C4-2B (cell line): ENCODE measurements around the gene KRI1.
"Not testable (repeated sequence)": the region's sequence is repeated elsewhere in the genome, so short reads cannot be mapped to it uniquely, and the experiment has no call there.

ENCODE experiments used
- H3K27ac ChIP-seq: fragments of 450-650 bp; 2 replicates; pipeline ENCODE4 v1.5.1; 2017
- ZFX ChIP-seq: fragments of 450-650 bp; IDR thresholded peaks from 2 replicates; pipeline ENCODE4 v1.6.1; 2017
- TF ChIP-seq, protein P1 (sequence below): fragments of 450-650 bp; conservative IDR thresholded peaks from 2 replicates; pipeline ENCODE4 v1.5.1; 2017; ENCODE audit warnings: mild to moderate bottlenecking

KRI1 gene

DNA sequence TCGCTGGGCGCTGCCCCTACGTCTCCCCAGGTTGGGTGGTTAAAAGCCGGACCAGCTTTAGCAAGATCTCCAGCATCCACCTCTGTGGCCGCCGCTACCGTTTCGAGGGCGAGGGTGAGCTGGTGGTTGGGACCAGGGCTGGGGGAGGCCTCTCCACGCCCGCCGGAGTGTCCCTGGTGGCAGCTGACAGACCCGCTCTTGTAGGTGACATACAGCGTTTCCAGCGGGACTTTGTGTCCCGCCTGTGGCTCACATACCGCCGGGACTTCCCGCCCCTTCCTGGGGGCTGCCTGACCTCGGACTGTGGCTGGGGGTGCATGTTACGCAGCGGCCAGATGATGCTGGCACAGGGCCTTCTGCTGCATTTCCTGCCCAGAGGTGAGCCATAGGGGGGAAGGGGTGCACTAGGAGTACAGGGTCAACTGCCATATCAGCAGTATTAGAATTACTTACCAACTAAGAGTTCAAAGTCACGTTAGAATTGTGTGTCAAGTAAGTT lies 21.0 kb downstream of the KRI1 start:
- H3K27ac ChIP-seq, result peak overlapping the region; percentile 94
- TF ChIP-seq ZFX, result no peak
- TF ChIP-seq, protein P1, sequence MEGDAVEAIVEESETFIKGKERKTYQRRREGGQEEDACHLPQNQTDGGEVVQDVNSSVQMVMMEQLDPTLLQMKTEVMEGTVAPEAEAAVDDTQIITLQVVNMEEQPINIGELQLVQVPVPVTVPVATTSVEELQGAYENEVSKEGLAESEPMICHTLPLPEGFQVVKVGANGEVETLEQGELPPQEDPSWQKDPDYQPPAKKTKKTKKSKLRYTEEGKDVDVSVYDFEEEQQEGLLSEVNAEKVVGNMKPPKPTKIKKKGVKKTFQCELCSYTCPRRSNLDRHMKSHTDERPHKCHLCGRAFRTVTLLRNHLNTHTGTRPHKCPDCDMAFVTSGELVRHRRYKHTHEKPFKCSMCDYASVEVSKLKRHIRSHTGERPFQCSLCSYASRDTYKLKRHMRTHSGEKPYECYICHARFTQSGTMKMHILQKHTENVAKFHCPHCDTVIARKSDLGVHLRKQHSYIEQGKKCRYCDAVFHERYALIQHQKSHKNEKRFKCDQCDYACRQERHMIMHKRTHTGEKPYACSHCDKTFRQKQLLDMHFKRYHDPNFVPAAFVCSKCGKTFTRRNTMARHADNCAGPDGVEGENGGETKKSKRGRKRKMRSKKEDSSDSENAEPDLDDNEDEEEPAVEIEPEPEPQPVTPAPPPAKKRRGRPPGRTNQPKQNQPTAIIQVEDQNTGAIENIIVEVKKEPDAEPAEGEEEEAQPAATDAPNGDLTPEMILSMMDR, result no peak

DNA sequence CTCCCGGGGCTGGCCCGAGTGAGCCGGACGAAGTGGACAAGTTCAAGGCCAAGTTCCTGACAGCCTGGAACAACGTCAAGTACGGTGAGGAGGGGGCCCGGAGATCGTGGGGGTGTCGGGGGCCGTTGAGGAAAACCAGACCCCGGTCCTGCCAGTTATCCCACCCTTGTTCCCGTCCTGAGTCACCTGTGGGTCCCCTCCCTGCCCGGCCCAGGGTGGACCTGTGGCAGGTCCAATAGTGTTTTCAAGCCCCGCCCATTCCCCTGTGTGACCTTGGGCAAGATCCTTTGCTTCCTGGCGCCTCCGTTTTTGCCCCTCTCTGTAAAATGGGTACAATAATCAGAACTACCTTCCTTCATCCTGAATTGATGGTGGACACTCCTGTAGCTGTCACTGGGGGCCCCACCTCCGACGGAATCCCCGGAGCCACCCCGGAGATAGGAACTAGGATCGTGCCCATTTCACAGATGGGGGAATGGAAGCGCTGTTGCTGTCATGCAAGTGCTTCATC lies 21.5 kb downstream of the KRI1 start:
- H3K27ac ChIP-seq, result peak overlapping the region; percentile 94
- TF ChIP-seq, protein P1, result no peak
- peak; percentile 47; the same call in 1 of the 2 replicates for TF ChIP-seq ZFX

DNA sequence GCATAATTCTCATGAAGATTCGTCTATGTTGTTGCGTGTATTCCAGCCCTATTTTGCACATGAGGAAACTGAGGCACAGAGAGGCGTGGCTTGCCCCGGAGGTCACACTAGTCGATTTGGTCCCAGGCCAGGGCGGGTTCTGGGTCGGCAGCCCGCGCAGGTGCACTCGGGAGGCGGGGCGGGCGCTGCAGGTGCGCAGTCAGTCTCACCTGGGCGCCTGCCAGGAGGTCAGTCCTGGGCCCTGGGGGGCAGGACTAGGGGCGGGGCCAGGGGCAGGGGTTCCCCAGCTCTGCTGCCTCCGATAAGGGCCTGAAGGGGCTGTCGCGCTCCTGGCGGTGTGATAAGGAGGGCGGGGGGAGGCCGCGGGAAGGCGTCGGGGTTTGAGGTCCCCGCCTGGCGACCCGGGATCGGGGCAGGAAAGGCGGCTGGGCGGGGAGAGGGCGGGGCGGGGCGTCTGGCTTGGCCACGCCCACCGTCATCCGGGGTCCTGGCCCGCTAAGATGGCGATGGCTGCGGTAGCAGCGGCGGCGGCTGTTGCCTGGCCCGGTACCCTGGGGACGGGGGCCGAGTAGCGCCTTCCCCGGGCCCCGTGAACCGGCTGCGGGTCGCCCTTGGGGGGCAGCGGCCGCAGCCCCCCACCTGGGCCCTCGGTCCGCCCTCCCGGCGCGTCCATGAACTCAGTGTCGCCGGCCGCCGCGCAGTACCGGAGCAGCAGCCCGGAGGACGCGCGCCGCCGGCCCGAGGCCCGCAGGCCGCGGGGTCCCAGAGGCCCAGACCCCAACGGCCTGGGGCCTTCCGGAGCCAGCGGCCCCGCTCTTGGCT lies 22.2 kb downstream of the KRI1 start, which contains the start of gene ATG4D:
Gene ATG4D (plus strand): TSS at position 485 of the 822 bp plus-strand sequence. CDS start 187 bp downstream, at position 672.
- TF ChIP-seq, protein P1, result no peak
- peak; percentile 90; the same call in 1 of the 2 replicates for TF ChIP-seq ZFX

DNA sequence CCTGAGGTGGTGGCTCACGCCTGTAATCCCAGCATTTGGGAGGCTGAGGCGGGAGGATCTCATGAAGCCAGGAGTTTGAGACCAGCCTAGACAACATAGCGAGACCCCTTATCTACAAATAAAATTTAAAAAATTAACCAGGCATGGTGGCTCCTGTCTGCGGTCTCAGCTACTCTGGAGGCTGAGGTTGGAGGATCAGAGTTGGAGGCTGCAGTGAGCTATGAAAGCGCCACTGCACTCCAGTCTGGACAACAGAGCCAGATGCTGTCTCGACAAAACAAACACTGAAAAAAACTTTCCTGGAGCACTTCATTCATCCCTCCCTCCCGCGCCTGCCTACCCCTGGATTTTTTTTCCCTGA lies 22.8 kb downstream of the KRI1 start:
- H3K27ac ChIP-seq, result peak overlapping the region; percentile 94
- TF ChIP-seq ZFX, result no peak
- TF ChIP-seq, protein P1, result no peak

More for the DNA sequence above, 22.2 kb downstream of the KRI1 start, which contains the start of gene ATG4D:
- H3K27ac ChIP-seq, result peak within 1 kb of the TSS; percentile 94

DNA sequence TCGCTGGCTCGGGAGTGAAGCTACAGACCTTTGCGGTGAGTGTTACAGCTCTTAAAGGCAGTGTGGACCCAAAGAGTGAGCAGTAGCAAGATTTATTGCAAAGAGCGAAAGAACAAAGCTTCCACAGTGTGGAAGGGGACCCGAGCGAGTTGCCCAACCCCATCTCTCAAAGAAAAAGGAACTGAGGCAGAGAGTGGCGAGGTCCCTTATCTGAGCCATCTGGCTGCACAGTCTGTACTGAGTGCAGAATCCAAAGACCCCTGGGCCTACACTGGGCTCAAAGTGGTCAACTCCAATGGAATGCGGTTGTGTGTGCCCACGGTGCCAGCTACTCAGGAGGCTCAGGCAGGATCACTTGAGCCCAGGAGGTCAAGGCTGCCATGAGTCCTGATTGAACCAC lies 26.8 kb downstream of the KRI1 start:
- H3K27ac ChIP-seq, result not testable (repeated sequence)

DNA sequence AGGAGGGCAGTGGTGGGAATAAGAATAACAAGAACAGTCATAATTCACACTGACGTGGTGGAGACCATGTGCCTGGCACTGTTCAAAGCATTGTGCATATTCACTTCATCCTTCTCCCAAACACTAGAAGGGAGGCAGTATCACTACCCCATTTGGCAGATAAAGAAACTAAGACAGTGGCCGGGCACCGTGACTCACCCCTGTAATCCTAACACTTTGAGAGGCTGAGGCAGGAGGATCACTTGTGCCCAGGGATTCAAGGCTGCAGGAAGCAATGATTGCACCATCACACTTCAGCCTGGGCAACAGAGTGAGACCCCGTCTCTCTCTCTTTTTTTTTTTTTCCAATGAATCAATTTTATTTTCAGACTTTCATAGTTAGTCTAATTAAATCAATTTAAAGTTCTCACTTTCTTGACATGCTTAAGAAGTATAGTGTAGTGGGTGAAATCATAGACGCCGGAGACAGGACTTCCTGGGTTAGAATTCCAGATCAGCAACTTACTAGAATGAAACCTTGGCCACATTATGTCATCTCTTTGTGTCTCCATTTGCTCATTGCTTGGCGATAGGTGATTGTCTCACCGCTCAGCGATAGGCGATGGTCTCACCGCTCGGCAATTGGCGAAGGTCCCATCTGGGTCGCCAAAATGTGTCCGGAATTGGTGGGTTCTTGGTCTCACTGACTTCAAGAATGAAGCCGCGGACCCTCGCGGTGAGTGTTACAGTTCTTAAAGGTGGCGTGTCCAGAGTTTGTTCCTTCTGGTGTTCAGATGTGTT lies 27.4 kb downstream of the KRI1 start:
- no peak for TF ChIP-seq ZFX
- TF ChIP-seq, protein P1, result no peak
- no peak overlapping the region for H3K27ac ChIP-seq

DNA sequence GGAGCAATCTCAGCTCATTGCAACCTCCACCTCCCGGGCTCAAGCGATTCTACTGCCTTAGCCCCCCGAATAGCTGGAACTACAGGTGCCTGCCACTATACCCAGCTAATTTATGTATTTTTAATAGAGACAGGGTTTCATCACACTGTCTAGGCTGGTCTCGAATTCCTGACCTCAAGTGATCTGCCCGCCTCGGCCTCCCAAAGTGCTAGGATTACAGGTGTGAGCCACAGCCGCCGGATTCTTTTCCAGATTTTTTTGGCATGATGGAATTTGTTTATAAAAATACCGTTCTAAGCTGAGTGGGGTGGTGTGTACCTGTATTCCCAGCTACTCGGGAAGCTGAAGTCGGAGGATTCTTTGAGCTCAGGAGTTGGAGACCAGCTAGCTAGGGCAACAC lies 28.1 kb downstream of the KRI1 start:
- H3K27ac ChIP-seq, result no peak overlapping the region
- no peak for TF ChIP-seq ZFX
- TF ChIP-seq, protein P1, result no peak
